Breast epithelium (tissue), 4 donors: ENCODE data around the gene ST6GALNAC2. TPM values are rescaled to one million over a fixed set of nuclear protein-coding genes. Genes with fewer than 3 reads are reported as not detected.
"Not testable (repeated sequence)": the region's sequence is repeated elsewhere in the genome, so short reads cannot be mapped to it uniquely, and the experiment has no call there.

Experiments
- DNase-seq, 2 donors: peaks; one replicate each; pipeline ENCODE4 v3.0.0-alpha.2; 2019; ENCODE audit warnings: low spot score in 2 of 2
- H3K27ac ChIP-seq, 2 donors: fragments of 200-600 bp; sonication (generic) in 1 of 2; one replicate each; pipeline ENCODE4 v1.5.1; 2016 to 2019; ENCODE audit warnings: mild to moderate bottlenecking in 1 of 2
- H3K27me3 ChIP-seq, 2 donors: fragments of 200-600 bp; sonication (generic) in 1 of 2; one replicate each; pipeline versions ENCODE4 v1.5.1 to v1.6.0; 2017 to 2019; ENCODE audit warnings: control low read depth in 1 of 2, mild to moderate bottlenecking in 1 of 2
- H3K36me3 ChIP-seq: fragments of 200-600 bp; one replicate; pipeline ENCODE4 v1.5.1; 2019
- H3K4me1 ChIP-seq, 2 donors: fragments of 200-600 bp; sonication (generic); one replicate each; pipeline ENCODE4 v1.5.1; 2016 to 2019; ENCODE audit warnings: control low read depth in 1 of 2
- H3K4me3 ChIP-seq, 3 donors: fragments of 200-600 bp; sonication (generic); 1 replicate in 2 of 3; 2 replicates in 1 of 3; pipeline ENCODE4 v1.5.1; 2016 to 2019; ENCODE audit warnings: mild to moderate bottlenecking in 3 of 3, moderate library complexity in 2 of 3
- H3K9me3 ChIP-seq, 2 donors: fragments of 200-600 bp; sonication (generic) in 1 of 2; one replicate each; pipeline ENCODE4 v1.5.1; 2016 to 2019; ENCODE audit warnings: control low read depth in 1 of 2
- POLR2A ChIP-seq: fragments of 450-650 bp; IDR thresholded peaks from one replicate; pipeline ENCODE4 v1.6.1; 2016; ENCODE audit warnings: antibody characterized with exemption, mild to moderate bottlenecking, moderate library complexity
- POLR2AphosphoS5 ChIP-seq, 3 donors: sonication (generic); formaldehyde crosslinking; IDR thresholded peaks; one replicate each; pipeline ENCODE4 v1.6.1; 2017; ENCODE audit warnings: antibody characterized with exemption in 3 of 3
- intact Hi-C: fragments of 100-400 bp; cut with DNase I; formaldehyde crosslinking; loops from one replicate; pipeline ENCODE4 v1.15.1; 2023; ENCODE audit warnings: low total_unique reads
- total RNA-seq, 3 donors: library from RNA; depleted of rRNA; stranded (reverse); fragments of >200 nt; gene quantifications; one replicate each; pipeline ENCODE4 v1.1.0, GENCODE V29; 2016
- TF ChIP-seq, protein P1 (sequence below), 3 donors: fragments of 450-650 bp; IDR thresholded peaks; one replicate each; pipeline ENCODE4 v1.5.1; 2016 to 2017; ENCODE audit warnings: antibody characterized with exemption in 3 of 3, mild to moderate bottlenecking in 3 of 3, moderate library complexity in 3 of 3

Gene ST6GALNAC2
- total RNA-seq, 3 donors from 2014 or later = 10.5 to 39.8 (median 12.0) TPM

GRCh38 chr17:76567634-76568432, 17.8 kb downstream of the ST6GALNAC2 start:
- no peak overlapping the region for H3K4me3 ChIP-seq
- H3K36me3 ChIP-seq = no peaks in the 10 kb centered on the region
- H3K4me1 ChIP-seq = peaks cover 0 to 6% of the 10 kb centered on the region in 2 donors
- H3K9me3 ChIP-seq = no peaks in the 10 kb centered on the region
- DNase-seq = no peak
- H3K27ac ChIP-seq = peak overlapping the region; percentile 32 to 77
- intact Hi-C loops = no loop called here
- no peaks in the 10 kb centered on the region for H3K27me3 ChIP-seq
- TF ChIP-seq POLR2AphosphoS5 (IDR thresholded peaks at IDR 0.05) = no peak
- TF ChIP-seq, protein P1, sequence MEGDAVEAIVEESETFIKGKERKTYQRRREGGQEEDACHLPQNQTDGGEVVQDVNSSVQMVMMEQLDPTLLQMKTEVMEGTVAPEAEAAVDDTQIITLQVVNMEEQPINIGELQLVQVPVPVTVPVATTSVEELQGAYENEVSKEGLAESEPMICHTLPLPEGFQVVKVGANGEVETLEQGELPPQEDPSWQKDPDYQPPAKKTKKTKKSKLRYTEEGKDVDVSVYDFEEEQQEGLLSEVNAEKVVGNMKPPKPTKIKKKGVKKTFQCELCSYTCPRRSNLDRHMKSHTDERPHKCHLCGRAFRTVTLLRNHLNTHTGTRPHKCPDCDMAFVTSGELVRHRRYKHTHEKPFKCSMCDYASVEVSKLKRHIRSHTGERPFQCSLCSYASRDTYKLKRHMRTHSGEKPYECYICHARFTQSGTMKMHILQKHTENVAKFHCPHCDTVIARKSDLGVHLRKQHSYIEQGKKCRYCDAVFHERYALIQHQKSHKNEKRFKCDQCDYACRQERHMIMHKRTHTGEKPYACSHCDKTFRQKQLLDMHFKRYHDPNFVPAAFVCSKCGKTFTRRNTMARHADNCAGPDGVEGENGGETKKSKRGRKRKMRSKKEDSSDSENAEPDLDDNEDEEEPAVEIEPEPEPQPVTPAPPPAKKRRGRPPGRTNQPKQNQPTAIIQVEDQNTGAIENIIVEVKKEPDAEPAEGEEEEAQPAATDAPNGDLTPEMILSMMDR (IDR thresholded peaks at IDR 0.05) = no peak
- TF ChIP-seq POLR2A = no peak

DNA sequence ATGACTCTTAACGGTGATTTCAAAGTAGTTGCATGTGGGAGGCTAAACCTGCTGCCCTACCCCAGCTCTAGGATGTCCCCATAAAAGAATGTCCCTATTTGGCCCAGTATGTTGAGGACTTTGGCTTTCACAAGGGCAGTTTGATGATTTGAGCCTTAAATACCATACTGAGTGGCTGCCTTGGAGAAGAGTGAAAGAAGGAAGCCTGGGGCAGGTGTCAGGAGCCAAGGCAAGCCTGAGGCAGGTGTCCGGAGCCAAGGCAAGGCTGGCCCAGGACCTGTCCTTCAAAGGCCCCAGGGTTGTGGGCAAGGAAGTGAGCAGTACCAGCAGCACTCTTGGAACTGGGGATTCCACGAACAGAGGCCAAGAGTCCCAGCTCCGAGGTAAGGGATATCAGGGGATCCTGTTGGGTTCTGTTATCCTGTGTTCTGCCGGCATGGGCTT, 18.6 kb downstream of the ST6GALNAC2 start:
- no peaks in the 10 kb centered on the region for H3K9me3 ChIP-seq
- intact Hi-C loops = no loop called here
- peak overlapping the region; percentile 32 to 77 for H3K27ac ChIP-seq
- H3K27me3 ChIP-seq = no peaks in the 10 kb centered on the region
- peaks cover 0 to 7% of the 10 kb centered on the region in 2 donors for H3K4me1 ChIP-seq
- no peaks in the 10 kb centered on the region for H3K36me3 ChIP-seq
- no peak for TF ChIP-seq POLR2A
- TF ChIP-seq, protein P1 (IDR thresholded peaks at IDR 0.05) = no peak
- H3K4me3 ChIP-seq = no peak overlapping the region
- DNase-seq = no peak

DNA sequence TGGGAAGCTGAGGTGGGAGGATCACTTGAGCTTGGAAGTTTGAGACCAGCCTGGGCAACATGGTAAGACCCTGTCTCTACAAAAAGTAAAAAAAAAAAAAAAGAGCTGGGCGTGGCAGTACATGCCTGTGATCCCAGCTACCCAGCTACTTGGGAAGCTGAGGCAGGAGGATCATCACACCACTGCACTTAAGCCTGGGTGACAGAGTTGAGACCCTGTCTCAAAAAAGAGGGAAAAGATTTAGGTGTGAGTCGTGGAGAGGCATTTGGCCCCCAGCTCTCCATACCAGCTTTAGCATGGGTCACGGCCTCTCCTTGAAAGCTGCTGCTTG, 19.1 kb downstream of the ST6GALNAC2 start:
- peaks cover 0 to 10% of the 10 kb centered on the region in 2 donors for H3K4me1 ChIP-seq
- peak overlapping the region; percentile 32 to 77 for H3K27ac ChIP-seq
- no peak overlapping the region for H3K4me3 ChIP-seq
- no peak for DNase-seq
- H3K36me3 ChIP-seq = no peaks in the 10 kb centered on the region
- intact Hi-C loops = no loop called here
- TF ChIP-seq POLR2A = no peak
- no peak for TF ChIP-seq POLR2AphosphoS5 (IDR thresholded peaks at IDR 0.05)
- TF ChIP-seq, protein P1 (IDR thresholded peaks at IDR 0.05) = no peak
- no peaks in the 10 kb centered on the region for H3K27me3 ChIP-seq
- no peaks in the 10 kb centered on the region for H3K9me3 ChIP-seq

DNA sequence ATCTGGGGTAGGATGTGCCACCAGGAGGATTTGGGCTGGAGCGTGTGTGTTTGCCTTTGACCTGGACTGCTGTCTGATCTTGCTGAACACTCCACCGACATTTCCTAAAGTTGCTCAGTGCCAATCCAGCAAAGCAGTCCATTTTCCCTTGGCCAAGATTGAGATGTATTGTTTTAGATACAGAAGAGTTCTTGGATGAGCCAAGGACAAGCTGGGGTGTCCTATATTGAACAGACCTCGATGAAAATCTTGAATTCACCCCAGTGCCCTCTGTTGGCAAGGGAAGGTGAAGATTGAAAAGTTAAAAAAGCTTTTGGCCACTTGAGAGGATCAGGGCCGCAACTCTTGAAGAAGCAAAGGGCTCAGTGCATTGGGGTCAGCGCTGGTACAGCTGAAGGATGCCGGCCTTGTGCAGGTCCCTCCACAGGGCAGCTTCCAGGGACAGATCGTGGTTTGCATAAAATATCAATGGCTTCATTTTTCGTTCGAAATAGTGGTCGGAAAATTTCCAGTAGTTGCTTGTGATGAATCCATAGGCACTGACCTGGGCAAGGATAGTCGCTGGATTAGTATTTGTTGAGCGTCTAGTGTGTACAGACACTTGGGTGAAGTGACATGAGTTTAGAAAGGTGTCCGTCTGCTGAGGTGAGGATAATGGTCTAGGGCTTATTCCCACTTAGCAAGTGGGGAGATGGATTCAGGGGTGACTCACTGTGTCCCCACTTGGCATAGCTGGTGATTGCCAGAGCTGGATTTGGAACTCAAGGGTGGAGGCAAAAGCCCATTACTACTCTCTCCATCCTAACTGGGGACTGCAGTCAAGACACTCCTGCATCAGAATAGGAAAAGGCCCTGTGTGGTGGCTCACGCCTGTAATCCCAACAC, 19.7 kb downstream of the ST6GALNAC2 start:
- H3K4me1 ChIP-seq = peaks cover 0 to 16% of the 10 kb centered on the region in 2 donors
- H3K36me3 ChIP-seq = no peaks in the 10 kb centered on the region
- H3K4me3 ChIP-seq = no peak overlapping the region
- intact Hi-C loops = no loop called here
- no peak for DNase-seq
- H3K9me3 ChIP-seq = no peaks in the 10 kb centered on the region
- no peak overlapping the region for H3K27ac ChIP-seq
- TF ChIP-seq POLR2A (no peak), POLR2AphosphoS5 (IDR thresholded peaks at IDR 0.05) (no peak)
- TF ChIP-seq, protein P1 (IDR thresholded peaks at IDR 0.05) = no peak
- no peaks in the 10 kb centered on the region for H3K27me3 ChIP-seq

GRCh38 chr17:76564991-76565727, 20.5 kb downstream of the ST6GALNAC2 start:
- H3K9me3 ChIP-seq, DNase-seq, intact Hi-C loops, H3K36me3 ChIP-seq, H3K27ac ChIP-seq, H3K27me3 ChIP-seq, H3K4me3 ChIP-seq: not testable (repeated sequence)
- H3K4me1 ChIP-seq = peaks cover 4 to 22% of the 10 kb centered on the region in 2 donors

DNA sequence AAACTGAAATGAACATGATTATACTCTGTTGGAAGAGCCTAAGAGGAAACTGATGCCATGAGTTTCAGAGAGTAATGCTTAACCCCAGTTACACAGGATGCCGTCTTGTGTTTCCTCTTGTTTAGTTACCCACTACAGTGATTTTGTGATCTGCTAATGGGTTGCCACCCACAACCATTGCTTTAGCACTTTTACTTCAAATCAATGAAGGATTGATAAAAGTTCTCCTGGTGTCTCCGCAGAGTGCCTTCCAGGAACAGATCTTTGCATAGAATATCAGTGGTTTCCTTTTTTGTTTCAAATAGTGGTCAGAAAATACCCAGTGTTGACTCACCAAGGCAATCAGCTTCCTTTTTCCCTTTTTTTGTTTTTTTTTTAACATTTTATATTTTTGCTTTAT, 22.3 kb downstream of the ST6GALNAC2 start:
- H3K36me3 ChIP-seq, H3K27ac ChIP-seq, intact Hi-C loops, DNase-seq, H3K27me3 ChIP-seq, H3K9me3 ChIP-seq, H3K4me3 ChIP-seq: not testable (repeated sequence)
- H3K4me1 ChIP-seq = peaks cover 4 to 36% of the 10 kb centered on the region in 2 donors
